K562 (cell line): ENCODE measurements around the gene LGALS8. TPM values are rescaled to one million over a fixed set of nuclear protein-coding genes. Genes with fewer than 3 reads are reported as not detected.

Experiments used
- BCLAF1 ChIP-seq, 2 experiments: fragments of 450-650 bp in 1 of 2; IDR thresholded peaks; 2 replicates each; pipeline ENCODE4 v1.6.1; 2011 to 2017; ENCODE audit warnings: low read depth in 2 of 2, antibody characterized with exemption in 1 of 2, borderline replicate concordance in 1 of 2, low read length in 1 of 2, mild to moderate bottlenecking in 1 of 2, mixed read lengths in 1 of 2; ENCODE audit not compliant: control insufficient read depth in 1 of 2
- CBX5 ChIP-seq: IDR thresholded peaks from 2 replicates; pipeline ENCODE4 v1.6.1; 2014; ENCODE audit warnings: low read depth, borderline replicate concordance
- E2F3 ChIP-seq: fragments of 250-450 bp; sonication (Bioruptor Pico); IDR thresholded peaks from 2 replicates; pipeline ENCODE4 v1.4.0; 2020; ENCODE audit warnings: mild to moderate bottlenecking
- GABPB1 ChIP-seq: sonication (generic); formaldehyde crosslinking; IDR thresholded peaks from 2 replicates; pipeline ENCODE4 v1.8.0; 2022; ENCODE audit warnings: mild to moderate bottlenecking, missing genetic modification reagents
- ILK ChIP-seq: fragments of 450-650 bp; IDR thresholded peaks from 2 replicates; pipeline ENCODE4 v1.6.1; 2016; ENCODE audit warnings: missing genetic modification characterization, low read depth, mild to moderate bottlenecking, missing compliant biosample characterization, moderate library complexity, borderline replicate concordance
- IRF9 ChIP-seq: fragments of 450-650 bp; IDR thresholded peaks from 2 replicates; pipeline ENCODE4 v1.6.1; 2016; ENCODE audit warnings: missing biosample characterization, missing genetic modification characterization
- MBD2 ChIP-seq: sonication (generic); IDR thresholded peaks from 2 replicates; pipeline ENCODE4 v1.6.1; 2016; ENCODE audit warnings: low read depth, borderline replicate concordance
- PCBP1 ChIP-seq: fragments of 200-400 bp; formaldehyde crosslinking; IDR thresholded peaks from 2 replicates; pipeline ENCODE4 v1.6.1; 2018; ENCODE audit warnings: mild to moderate bottlenecking, low read depth, low read length; ENCODE audit not compliant: poor library complexity, severe bottlenecking
- PHF20 ChIP-seq: fragments of 450-650 bp; IDR thresholded peaks from 2 replicates; pipeline ENCODE4 v1.6.1; 2018; ENCODE audit not compliant: partially characterized antibody
- PHF8 ChIP-seq: fragments of 200-600 bp; sonication (generic); IDR thresholded peaks from 2 replicates; pipeline ENCODE4 v1.6.1; 2012; ENCODE audit warnings: mixed run types, mild to moderate bottlenecking, inconsistent platforms, low read length, moderate library complexity, borderline replicate concordance
- PRPF4 ChIP-seq: fragments of 200-400 bp; formaldehyde crosslinking; IDR thresholded peaks from one replicate; pipeline ENCODE4 v1.6.1; 2017; ENCODE audit warnings: low read length, low read depth, mild to moderate bottlenecking; ENCODE audit not compliant: insufficient read depth, poor library complexity, severe bottlenecking
- RAD51 ChIP-seq: fragments of 450-650 bp; IDR thresholded peaks from 2 replicates; pipeline ENCODE4 v1.7.1; 2016; ENCODE audit warnings: low read depth, mild to moderate bottlenecking, borderline replicate concordance
- SLC30A9 ChIP-seq: fragments of 250-450 bp; sonication (Bioruptor Pico); IDR thresholded peaks from 2 replicates; pipeline ENCODE4 v1.8.0; 2022; ENCODE audit warnings: mild to moderate bottlenecking, moderate library complexity
- XRCC3 ChIP-seq: fragments of 450-650 bp; IDR thresholded peaks from 2 replicates; pipeline ENCODE4 v1.6.1; 2017; ENCODE audit warnings: mild to moderate bottlenecking, moderate library complexity
- ZFP30 ChIP-seq: fragments of 250-450 bp; sonication (Bioruptor Pico); IDR thresholded peaks from 2 replicates; pipeline ENCODE4 v1.8.0; 2022; ENCODE audit warnings: moderate library complexity, mild to moderate bottlenecking, inconsistent platforms, borderline replicate concordance
- ZNF184 ChIP-seq: sonication (generic); formaldehyde crosslinking; IDR thresholded peaks from 2 replicates; pipeline ENCODE4 v1.5.0; 2020; ENCODE audit warnings: missing genetic modification reagents
- ZNF239 ChIP-seq: fragments of 250-450 bp; sonication (Bioruptor Pico); IDR thresholded peaks from 2 replicates; pipeline ENCODE4 v1.4.0; 2020; ENCODE audit warnings: mild to moderate bottlenecking
- ZNF551 ChIP-seq: fragments of 250-450 bp; sonication (Bioruptor Pico); IDR thresholded peaks from 2 replicates; pipeline ENCODE4 v1.5.0; 2021; ENCODE audit warnings: mild to moderate bottlenecking, moderate library complexity
- ZNF584 ChIP-seq: fragments of 200-800 bp; sonication (Bioruptor generic); IDR thresholded peaks from 2 replicates; pipeline ENCODE4 v1.6.1; 2016; ENCODE audit warnings: low read depth, mild to moderate bottlenecking, missing genetic modification characterization, missing compliant biosample characterization
- ZNF586 ChIP-seq: fragments of 450-650 bp; formaldehyde crosslinking; conservative IDR thresholded peaks from 2 replicates; pipeline ENCODE4 v1.4.0; 2020; ENCODE audit warnings: mild to moderate bottlenecking, moderate library complexity
- polyA plus RNA-seq, 8 experiments: library from polyadenylated mRNA; depleted of rRNA in 4 of 8; stranded (reverse) in 5 of 8; unstranded in 3 of 8; fragments of >200 nt; fragmentation: Nextera tagmentation in 2 of 8; fragmentation: Illumina TruSeq in 1 of 8; extraction: Ambion mirVana in 2 of 8; extraction: Trizol in 1 of 8; gene quantifications; 2 replicates each; pipeline versions ENCODE4 v1.2.1 to v1.2.3, GENCODE V29; 2011 to 2014; ENCODE audit warnings: inconsistent platforms in 1 of 8, missing spikeins in 1 of 8
- total RNA-seq, 7 experiments: library from RNA; depleted of rRNA in 6 of 7; stranded (reverse); fragments of >200 nt in 6 of 7; fragmentation: Illumina TruSeq in 2 of 7; extraction: Trizol in 2 of 7; gene quantifications; 2 replicates each; pipeline versions ENCODE4 v1.2.1 to v1.2.3, GENCODE V29; 2011 to 2021; ENCODE audit warnings: low replicate concordance in 1 of 7
- TF ChIP-seq, protein P1 (sequence below): fragments of 250-450 bp; sonication (Bioruptor Pico); IDR thresholded peaks from 2 replicates; pipeline ENCODE4 v1.5.0; 2020; ENCODE audit warnings: mild to moderate bottlenecking
- TF ChIP-seq, protein P2 (sequence below): fragments of 450-650 bp; IDR thresholded peaks from one replicate; pipeline ENCODE4 v1.6.1; 2018; ENCODE audit warnings: mild to moderate bottlenecking, moderate library complexity; ENCODE audit not compliant: partially characterized antibody

The LGALS8 gene
- total and polyA plus RNA-seq, 9 of the 15 experiments (the other 6 are each of a cell fraction or from before 2014, with no cell fraction given), result 57.4 to 87.7 (median 70.3) TPM

- TF ChIP-seq PHF8, result peak; percentile 67
- TF ChIP-seq E2F3 (CRISPR knock-in tag), result peak; percentile 72; the same call in 1 of the 2 replicates
- no peak for TF ChIP-seq MBD2
- TF ChIP-seq GABPB1 (CRISPR knock-in tag), result 0 out of 2 replicates have a peak, but pooled peaks have one; percentile 67
- TF ChIP-seq, protein P1, sequence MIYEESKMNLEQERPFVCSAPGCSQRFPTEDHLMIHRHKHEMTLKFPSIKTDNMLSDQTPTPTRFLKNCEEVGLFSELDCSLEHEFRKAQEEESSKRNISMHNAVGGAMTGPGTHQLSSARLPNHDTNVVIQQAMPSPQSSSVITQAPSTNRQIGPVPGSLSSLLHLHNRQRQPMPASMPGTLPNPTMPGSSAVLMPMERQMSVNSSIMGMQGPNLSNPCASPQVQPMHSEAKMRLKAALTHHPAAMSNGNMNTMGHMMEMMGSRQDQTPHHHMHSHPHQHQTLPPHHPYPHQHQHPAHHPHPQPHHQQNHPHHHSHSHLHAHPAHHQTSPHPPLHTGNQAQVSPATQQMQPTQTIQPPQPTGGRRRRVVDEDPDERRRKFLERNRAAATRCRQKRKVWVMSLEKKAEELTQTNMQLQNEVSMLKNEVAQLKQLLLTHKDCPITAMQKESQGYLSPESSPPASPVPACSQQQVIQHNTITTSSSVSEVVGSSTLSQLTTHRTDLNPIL (CRISPR knock-in tag), result no peak
- peak; percentile 65; the same call in 1 of the 2 replicates for TF ChIP-seq ZNF584
- TF ChIP-seq ZNF586 (CRISPR knock-in tag), result no peak
- peak; percentile 74 for TF ChIP-seq PCBP1
- TF ChIP-seq BCLAF1 (IDR thresholded peaks at IDR 0.05; ENCODE audit: borderline replicate concordance in 1 of 2, control insufficient read depth in 1 of 2, low read depth in 2 of 2, low read length in 1 of 2), result no peak
- TF ChIP-seq ZNF551, result no peak
- no peak for TF ChIP-seq ZNF184 (CRISPR knock-in tag)
- no peak for TF ChIP-seq CBX5
- TF ChIP-seq ZNF239 (CRISPR knock-in tag), result no peak; the same call in 1 of the 2 replicates
- TF ChIP-seq, protein P2, sequence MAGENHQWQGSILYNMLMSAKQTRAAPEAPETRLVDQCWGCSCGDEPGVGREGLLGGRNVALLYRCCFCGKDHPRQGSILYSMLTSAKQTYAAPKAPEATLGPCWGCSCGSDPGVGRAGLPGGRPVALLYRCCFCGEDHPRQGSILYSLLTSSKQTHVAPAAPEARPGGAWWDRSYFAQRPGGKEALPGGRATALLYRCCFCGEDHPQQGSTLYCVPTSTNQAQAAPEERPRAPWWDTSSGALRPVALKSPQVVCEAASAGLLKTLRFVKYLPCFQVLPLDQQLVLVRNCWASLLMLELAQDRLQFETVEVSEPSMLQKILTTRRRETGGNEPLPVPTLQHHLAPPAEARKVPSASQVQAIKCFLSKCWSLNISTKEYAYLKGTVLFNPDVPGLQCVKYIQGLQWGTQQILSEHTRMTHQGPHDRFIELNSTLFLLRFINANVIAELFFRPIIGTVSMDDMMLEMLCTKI, result no peak
- no peak for TF ChIP-seq XRCC3
- peak; percentile 50 for TF ChIP-seq PHF20
- TF ChIP-seq SLC30A9 (CRISPR knock-in tag), result no peak
- TF ChIP-seq RAD51, result no peak
- TF ChIP-seq IRF9, result no peak
- peak; percentile 57 for TF ChIP-seq PRPF4
- TF ChIP-seq ILK (tag), result no peak
- no peak for TF ChIP-seq ZFP30
These were observed at the start of gene LGALS8 (continued) for GRCh38 chr1:236523704-236524141.
